Measurements from ENCODE around the gene LRCOL1.

DNA sequence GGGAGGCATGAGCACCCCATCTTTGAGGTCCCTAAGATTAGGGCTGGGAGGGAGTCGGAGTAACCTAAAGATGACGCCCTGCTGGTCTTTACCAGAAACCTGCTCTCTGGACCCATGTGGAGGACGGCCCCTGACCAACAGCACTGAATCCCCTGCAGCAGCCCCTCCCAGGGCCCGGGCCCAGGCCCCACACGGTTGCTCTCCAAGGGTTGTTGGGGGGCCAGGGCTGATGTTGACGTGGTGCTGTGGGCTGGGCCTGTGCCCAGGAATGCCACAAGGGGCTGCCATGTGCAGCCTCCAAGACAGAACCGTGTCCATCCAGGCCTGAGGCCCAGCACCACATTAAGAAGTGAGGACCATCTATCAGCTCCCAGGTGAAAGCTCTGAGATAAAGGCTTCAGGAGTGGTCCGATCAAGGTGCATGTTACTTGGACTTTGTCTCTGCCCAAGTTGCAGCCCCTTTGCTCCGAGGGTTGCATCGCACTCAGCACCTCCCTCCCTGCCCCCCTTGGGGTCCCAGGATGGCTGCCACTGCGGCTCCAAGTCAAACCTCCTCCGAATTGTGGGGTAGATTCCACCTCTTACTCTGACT is 29.6 kb downstream of the LRCOL1 start:
- TF ChIP-seq, protein P1, sequence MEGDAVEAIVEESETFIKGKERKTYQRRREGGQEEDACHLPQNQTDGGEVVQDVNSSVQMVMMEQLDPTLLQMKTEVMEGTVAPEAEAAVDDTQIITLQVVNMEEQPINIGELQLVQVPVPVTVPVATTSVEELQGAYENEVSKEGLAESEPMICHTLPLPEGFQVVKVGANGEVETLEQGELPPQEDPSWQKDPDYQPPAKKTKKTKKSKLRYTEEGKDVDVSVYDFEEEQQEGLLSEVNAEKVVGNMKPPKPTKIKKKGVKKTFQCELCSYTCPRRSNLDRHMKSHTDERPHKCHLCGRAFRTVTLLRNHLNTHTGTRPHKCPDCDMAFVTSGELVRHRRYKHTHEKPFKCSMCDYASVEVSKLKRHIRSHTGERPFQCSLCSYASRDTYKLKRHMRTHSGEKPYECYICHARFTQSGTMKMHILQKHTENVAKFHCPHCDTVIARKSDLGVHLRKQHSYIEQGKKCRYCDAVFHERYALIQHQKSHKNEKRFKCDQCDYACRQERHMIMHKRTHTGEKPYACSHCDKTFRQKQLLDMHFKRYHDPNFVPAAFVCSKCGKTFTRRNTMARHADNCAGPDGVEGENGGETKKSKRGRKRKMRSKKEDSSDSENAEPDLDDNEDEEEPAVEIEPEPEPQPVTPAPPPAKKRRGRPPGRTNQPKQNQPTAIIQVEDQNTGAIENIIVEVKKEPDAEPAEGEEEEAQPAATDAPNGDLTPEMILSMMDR (conservative IDR thresholded peaks at IDR 0.05; ENCODE audit: low read depth in 2 of 2): no peak
- TF ChIP-seq, protein P2, sequence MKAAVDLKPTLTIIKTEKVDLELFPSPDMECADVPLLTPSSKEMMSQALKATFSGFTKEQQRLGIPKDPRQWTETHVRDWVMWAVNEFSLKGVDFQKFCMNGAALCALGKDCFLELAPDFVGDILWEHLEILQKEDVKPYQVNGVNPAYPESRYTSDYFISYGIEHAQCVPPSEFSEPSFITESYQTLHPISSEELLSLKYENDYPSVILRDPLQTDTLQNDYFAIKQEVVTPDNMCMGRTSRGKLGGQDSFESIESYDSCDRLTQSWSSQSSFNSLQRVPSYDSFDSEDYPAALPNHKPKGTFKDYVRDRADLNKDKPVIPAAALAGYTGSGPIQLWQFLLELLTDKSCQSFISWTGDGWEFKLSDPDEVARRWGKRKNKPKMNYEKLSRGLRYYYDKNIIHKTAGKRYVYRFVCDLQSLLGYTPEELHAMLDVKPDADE (IDR thresholded peaks at IDR 0.05): no peak
- TF ChIP-seq EZH2 (IDR thresholded peaks at IDR 0.05; ENCODE audit: low read depth, unreplicated experiment): no peak
- TF ChIP-seq POLR2AphosphoS5 (IDR thresholded peaks at IDR 0.05; ENCODE audit: low read depth): no peak
- TF ChIP-seq EZH2phosphoT487 (IDR thresholded peaks at IDR 0.05; ENCODE audit: unreplicated experiment): no peak
- TF ChIP-seq, protein P3, sequence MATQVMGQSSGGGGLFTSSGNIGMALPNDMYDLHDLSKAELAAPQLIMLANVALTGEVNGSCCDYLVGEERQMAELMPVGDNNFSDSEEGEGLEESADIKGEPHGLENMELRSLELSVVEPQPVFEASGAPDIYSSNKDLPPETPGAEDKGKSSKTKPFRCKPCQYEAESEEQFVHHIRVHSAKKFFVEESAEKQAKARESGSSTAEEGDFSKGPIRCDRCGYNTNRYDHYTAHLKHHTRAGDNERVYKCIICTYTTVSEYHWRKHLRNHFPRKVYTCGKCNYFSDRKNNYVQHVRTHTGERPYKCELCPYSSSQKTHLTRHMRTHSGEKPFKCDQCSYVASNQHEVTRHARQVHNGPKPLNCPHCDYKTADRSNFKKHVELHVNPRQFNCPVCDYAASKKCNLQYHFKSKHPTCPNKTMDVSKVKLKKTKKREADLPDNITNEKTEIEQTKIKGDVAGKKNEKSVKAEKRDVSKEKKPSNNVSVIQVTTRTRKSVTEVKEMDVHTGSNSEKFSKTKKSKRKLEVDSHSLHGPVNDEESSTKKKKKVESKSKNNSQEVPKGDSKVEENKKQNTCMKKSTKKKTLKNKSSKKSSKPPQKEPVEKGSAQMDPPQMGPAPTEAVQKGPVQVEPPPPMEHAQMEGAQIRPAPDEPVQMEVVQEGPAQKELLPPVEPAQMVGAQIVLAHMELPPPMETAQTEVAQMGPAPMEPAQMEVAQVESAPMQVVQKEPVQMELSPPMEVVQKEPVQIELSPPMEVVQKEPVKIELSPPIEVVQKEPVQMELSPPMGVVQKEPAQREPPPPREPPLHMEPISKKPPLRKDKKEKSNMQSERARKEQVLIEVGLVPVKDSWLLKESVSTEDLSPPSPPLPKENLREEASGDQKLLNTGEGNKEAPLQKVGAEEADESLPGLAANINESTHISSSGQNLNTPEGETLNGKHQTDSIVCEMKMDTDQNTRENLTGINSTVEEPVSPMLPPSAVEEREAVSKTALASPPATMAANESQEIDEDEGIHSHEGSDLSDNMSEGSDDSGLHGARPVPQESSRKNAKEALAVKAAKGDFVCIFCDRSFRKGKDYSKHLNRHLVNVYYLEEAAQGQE (IDR thresholded peaks at IDR 0.05; ENCODE audit: unreplicated experiment): no peak
- no peak for TF ChIP-seq JUNB (IDR thresholded peaks at IDR 0.05; ENCODE audit: unreplicated experiment)
- no peak for TF ChIP-seq STAT1 (IDR thresholded peaks at IDR 0.05; ENCODE audit: unreplicated experiment)
- no peak for TF ChIP-seq NANOG (IDR thresholded peaks at IDR 0.05; ENCODE audit: borderline replicate concordance)
- TF ChIP-seq ZNF331 (CRISPR knock-in tag; IDR thresholded peaks at IDR 0.05; ENCODE audit: low read depth): no peak
- no peak for TF ChIP-seq ZNF114 (CRISPR knock-in tag; IDR thresholded peaks at IDR 0.05)
